H1 (cell line): Measurements from ENCODE around the gene CCP110. TPM values are rescaled to one million over a fixed set of nuclear protein-coding genes. Genes with fewer than 3 reads are reported as not detected.

Experiments
- CTCF ChIA-PET: fragments of 300-600 bp; sonication (Branson Sonifier 250); formaldehyde crosslinking; loops from one replicate; lab custom pipeline; 2021; ENCODE audit not compliant: partially characterized antibody; lab: Charles Lee
- POLR2A ChIA-PET: fragments of 300-600 bp; sonication (Branson Sonifier 250); formaldehyde crosslinking; loops from one replicate; lab custom pipeline; 2021; ENCODE audit warnings: inconsistent platforms; ENCODE audit not compliant: partially characterized antibody; lab: Charles Lee
- DNase-seq, 2 experiments: peaks; one replicate each; pipeline versions ENCODE4 v3.0.0 to v3.0.0-alpha.2; 2010 to 2022; ENCODE audit warnings: low spot score in 2 of 2, low read depth in 1 of 2, mixed read lengths in 1 of 2
- FAIRE-seq: peaks from 2 replicates; lab custom pipeline; 2011; peaks lifted over from hg19 to GRCh38; lab: Jason Lieb, UNC
- H2AFZ ChIP-seq: 2 replicates; pipeline ENCODE4 v1.8.1; 2012; ENCODE audit warnings: low read length, inconsistent platforms
- H2AK5ac ChIP-seq: 2 replicates; pipeline ENCODE4 v1.6.1; 2013; ENCODE audit warnings: low read depth, low read length
- H2BK120ac ChIP-seq: replicated peaks from 2 replicates; pipeline ENCODE3; 2013; ENCODE audit warnings: low read depth, low read length, inconsistent platforms
- H2BK12ac ChIP-seq: 2 replicates; pipeline ENCODE4 v1.6.1; 2013; ENCODE audit warnings: low read depth, low read length
- H2BK15ac ChIP-seq: 2 replicates; pipeline ENCODE4 v1.6.1; 2013; ENCODE audit warnings: low read length
- H2BK20ac ChIP-seq: 2 replicates; pipeline ENCODE4 v1.6.1; 2013; ENCODE audit warnings: low read length
- H2BK5ac ChIP-seq: 2 replicates; pipeline ENCODE4 v1.6.1; 2013; ENCODE audit warnings: low read depth, low read length
- H3K14ac ChIP-seq: 2 replicates; pipeline ENCODE4 v1.6.1; 2013; ENCODE audit warnings: inconsistent platforms; ENCODE audit not compliant: insufficient read length
- H3K18ac ChIP-seq: 2 replicates; pipeline ENCODE4 v1.6.1; 2013; ENCODE audit warnings: low read length; ENCODE audit errors: extremely low read depth
- H3K23ac ChIP-seq: 2 replicates; pipeline ENCODE4 v1.6.1; 2013; ENCODE audit warnings: inconsistent platforms; ENCODE audit not compliant: insufficient read length
- H3K23me2 ChIP-seq: 2 replicates; pipeline ENCODE4 v1.6.1; 2013; ENCODE audit warnings: low read depth, low read length
- H3K27ac ChIP-seq: 2 replicates; pipeline ENCODE4 v1.6.1; 2011; ENCODE audit warnings: low read depth, low read length, inconsistent platforms
- H3K27me3 ChIP-seq, 4 experiments: replicated peaks in 1 of 4; 1 replicate in 1 of 4; 2 replicates in 3 of 4; pipeline versions ENCODE4 v1.6.1 to v1.8.1; 2011 to 2013; ENCODE audit warnings: low read length in 3 of 4, mild to moderate bottlenecking in 3 of 4, inconsistent platforms in 2 of 4, mixed read lengths in 2 of 4, moderate library complexity in 1 of 4; ENCODE audit not compliant: control insufficient read depth in 3 of 4, insufficient read depth in 3 of 4; ENCODE audit errors: extremely low read depth in 1 of 4
- H3K36me3 ChIP-seq, 4 experiments: 2 replicates each; pipeline versions ENCODE4 v1.6.1 to v1.8.1; 2011 to 2013; ENCODE audit warnings: mild to moderate bottlenecking in 4 of 4, low read length in 3 of 4, moderate library complexity in 2 of 4, control low read depth in 1 of 4, inconsistent platforms in 1 of 4; ENCODE audit not compliant: insufficient read depth in 4 of 4, control insufficient read depth in 2 of 4
- H3K4ac ChIP-seq: replicated peaks from 2 replicates; pipeline ENCODE3; 2013; ENCODE audit warnings: low read length, low read depth, mixed read lengths, inconsistent platforms; ENCODE audit not compliant: insufficient read length
- H3K4me1 ChIP-seq, 4 experiments: replicated peaks in 1 of 4; 1 replicate in 1 of 4; 2 replicates in 3 of 4; pipeline versions ENCODE4 v1.6.1 to v1.8.1; 2011 to 2013; ENCODE audit warnings: low read length in 3 of 4, inconsistent platforms in 2 of 4, mixed read lengths in 1 of 4; ENCODE audit not compliant: insufficient read depth in 4 of 4, control insufficient read depth in 3 of 4
- H3K4me2 ChIP-seq, 2 experiments: 2 replicates each; pipeline versions ENCODE4 v1.6.1 to v1.8.1; 2011 to 2013; ENCODE audit warnings: low read depth in 2 of 2, low read length in 2 of 2, control low read depth in 1 of 2, inconsistent platforms in 1 of 2, mild to moderate bottlenecking in 1 of 2; ENCODE audit not compliant: insufficient read depth in 1 of 2
- H3K4me3 ChIP-seq, 4 experiments: fragments of 200-600, 300-600 bp in 1 of 4; sonication (generic), shearing (Covaris generic), sonication (Bioruptor Twin) in 1 of 4; 2 replicates each; pipeline versions ENCODE4 v1.5.1 to v1.8.1; 2011 to 2016; ENCODE audit warnings: low read length in 4 of 4, low read depth in 3 of 4, control low read depth in 2 of 4, inconsistent platforms in 2 of 4, mild to moderate bottlenecking in 2 of 4, mixed read lengths in 1 of 4, moderate library complexity in 1 of 4; ENCODE audit not compliant: insufficient read depth in 2 of 4; ENCODE audit errors: extremely low read depth in 1 of 4
- H3K56ac ChIP-seq: replicated peaks from 2 replicates; pipeline ENCODE3; 2013; ENCODE audit warnings: low read depth, mild to moderate bottlenecking, mixed read lengths, low read length, inconsistent platforms; ENCODE audit not compliant: insufficient read length
- H3K79me1 ChIP-seq: 2 replicates; pipeline ENCODE4 v1.6.1; 2013; ENCODE audit warnings: low read depth, low read length, control low read depth
- H3K79me2 ChIP-seq, 2 experiments: 2 replicates each; pipeline versions ENCODE4 v1.6.1 to v1.8.1; 2012 to 2013; ENCODE audit warnings: low read length in 2 of 2, mild to moderate bottlenecking in 2 of 2, inconsistent platforms in 1 of 2; ENCODE audit not compliant: insufficient read depth in 2 of 2, control insufficient read depth in 1 of 2
- H3K9ac ChIP-seq, 4 experiments: replicated peaks in 1 of 4; 1 replicate in 1 of 4; 2 replicates in 3 of 4; pipeline versions ENCODE4 v1.6.1 to v1.8.1; 2011 to 2013; ENCODE audit warnings: low read depth in 3 of 4, low read length in 3 of 4, control low read depth in 2 of 4, mild to moderate bottlenecking in 2 of 4, moderate library complexity in 2 of 4, inconsistent platforms in 1 of 4; ENCODE audit errors: extremely low read depth in 1 of 4
- H3K9me3 ChIP-seq, 2 experiments: 2 replicates each; pipeline versions ENCODE4 v1.6.1 to v1.8.1; 2012 to 2013; ENCODE audit warnings: mild to moderate bottlenecking in 2 of 2, moderate library complexity in 2 of 2, control low read depth in 1 of 2, inconsistent platforms in 1 of 2, low read depth in 1 of 2, low read length in 1 of 2, mixed read lengths in 1 of 2; ENCODE audit not compliant: insufficient read depth in 2 of 2
- H4K20me1 ChIP-seq, 2 experiments: replicated peaks in 1 of 2; 2 replicates each; pipeline versions ENCODE3 to v1.8.1; 2011 to 2013; ENCODE audit warnings: inconsistent platforms in 2 of 2, low read length in 2 of 2, mild to moderate bottlenecking in 1 of 2; ENCODE audit not compliant: insufficient read depth in 2 of 2, control insufficient read depth in 1 of 2
- H4K5ac ChIP-seq: 2 replicates; pipeline ENCODE4 v1.6.1; 2013; ENCODE audit warnings: low read length, low read depth, mixed read lengths, inconsistent platforms; ENCODE audit not compliant: insufficient read length
- H4K8ac ChIP-seq: 2 replicates; pipeline ENCODE4 v1.8.0; 2013; ENCODE audit warnings: mild to moderate bottlenecking, moderate library complexity, low read length, inconsistent platforms; ENCODE audit not compliant: insufficient read depth; ENCODE audit errors: extremely low read depth
- H4K91ac ChIP-seq: replicated peaks from 2 replicates; pipeline ENCODE3; 2013; ENCODE audit warnings: low read length, mixed read lengths, inconsistent platforms; ENCODE audit not compliant: insufficient read length
- BACH1 ChIP-seq: IDR thresholded peaks from 2 replicates; pipeline ENCODE4 v1.6.1; 2012; ENCODE audit warnings: low read length, improper control_type of control experiment
- CBX5 ChIP-seq: fragments of 300-800, 300-1000 bp; sonication (generic); IDR thresholded peaks from 2 replicates; pipeline ENCODE4 v1.7.1; 2016; ENCODE audit warnings: antibody characterized with exemption, low read length, low read depth
- FOSL1 ChIP-seq: IDR thresholded peaks from 2 replicates; pipeline ENCODE4 v1.6.1; 2011; ENCODE audit warnings: mild to moderate bottlenecking, low read depth, low read length, moderate library complexity; ENCODE audit not compliant: insufficient read depth
- GTF2F1 ChIP-seq: IDR thresholded peaks from 2 replicates; pipeline ENCODE4 v1.6.1; 2012; ENCODE audit warnings: low read depth, low read length, improper control_type of control experiment, borderline replicate concordance
- HDAC2 ChIP-seq, 2 experiments: fragments of 300-600 bp in 1 of 2; sonication (generic) in 1 of 2; IDR thresholded peaks; 2 replicates each; pipeline ENCODE4 v1.6.1; 2011 to 2012; ENCODE audit warnings: low read depth in 2 of 2, low read length in 2 of 2, mild to moderate bottlenecking in 2 of 2, moderate library complexity in 2 of 2, borderline replicate concordance in 1 of 2, inconsistent platforms in 1 of 2
- HDAC6 ChIP-seq: IDR thresholded peaks from one replicate; pipeline ENCODE4 v1.7.1; 2012; ENCODE audit warnings: low read depth, mild to moderate bottlenecking, inconsistent platforms, low read length, moderate library complexity
- RXRA ChIP-seq: IDR thresholded peaks from 2 replicates; pipeline ENCODE4 v1.6.1; 2011; ENCODE audit warnings: low read depth, mild to moderate bottlenecking, low read length, moderate library complexity; ENCODE audit not compliant: insufficient read depth
- SP1 ChIP-seq: IDR thresholded peaks from 2 replicates; pipeline ENCODE4 v1.6.1; 2011; ENCODE audit warnings: low read depth, low read length
- SP4 ChIP-seq: IDR thresholded peaks from 2 replicates; pipeline ENCODE4 v1.6.1; 2012; ENCODE audit warnings: low read length, inconsistent platforms
- TBP ChIP-seq: IDR thresholded peaks from 2 replicates; pipeline ENCODE4 v1.6.1; 2011; ENCODE audit warnings: low read depth, low read length, improper control_type of control experiment
- TEAD4 ChIP-seq: IDR thresholded peaks from 2 replicates; pipeline ENCODE4 v1.6.1; 2012; ENCODE audit warnings: low read depth, low read length, inconsistent platforms, mixed read lengths
- YY1 ChIP-seq: IDR thresholded peaks from 2 replicates; pipeline ENCODE4 v1.6.1; 2011; ENCODE audit warnings: low read depth, mild to moderate bottlenecking, low read length
- ZNF274 ChIP-seq: IDR thresholded peaks from 2 replicates; pipeline ENCODE4 v1.7.0; 2012; ENCODE audit warnings: low read length, borderline replicate concordance; ENCODE audit errors: extremely low read depth
- WGBS, 2 experiments: shearing (Covaris generic) in 1 of 2; methylation state at CpG; one replicate each; pipeline versions ENCODE4 v1.1.6 to v1.1.7; 2013 to 2015; ENCODE audit warnings: low lambda C conversion rate in 2 of 2, mixed read lengths in 2 of 2, inconsistent platforms in 1 of 2, low coverage in 1 of 2, missing lambda C conversion rate in 1 of 2; ENCODE audit not compliant: insufficient replicate concordance in 2 of 2, insufficient coverage in 1 of 2, insufficient read length in 1 of 2; ENCODE audit errors: extremely low coverage in 1 of 2, missing lambda C conversion rate in 1 of 2; 5-methylcytosine and 5-hydroxymethylcytosine counted together
- polyA plus RNA-seq, 7 experiments: library from polyadenylated mRNA; depleted of rRNA in 3 of 7; stranded (reverse) in 5 of 7; unstranded in 2 of 7; fragments of >200 nt in 5 of 7; fragments of 200-250 nt in 2 of 7; gene quantifications; 1 replicate in 5 of 7; 2 replicates in 1 of 7; 4 replicates in 1 of 7; pipeline versions ENCODE4 v1.2.1 to v1.2.3, GENCODE V29; 2011 to 2013; ENCODE audit warnings: missing spikeins in 2 of 7, mixed read lengths in 2 of 7
- total RNA-seq: library from RNA; stranded (reverse); fragmentation: NEBNext Ultra II Directional; extraction: Animal tissue kit (Norgen Biotek cat#: 25700); gene quantifications from 2 replicates; pipeline ENCODE4 v1.2.1, GENCODE V29; 2021

The CCP110 gene
- total and polyA plus RNA-seq, 2 of the 8 experiments (the other 6 are each of a cell fraction or from before 2014, with no cell fraction given) = 3.2 to 19.8 TPM

- no peak overlapping the region for H3K56ac ChIP-seq
- H3K27me3 ChIP-seq = no peaks in the 10 kb centered on the region
- no peak overlapping the region for H2BK12ac ChIP-seq
- no peaks in the 10 kb centered on the region for H3K4me1 ChIP-seq
- H2BK120ac ChIP-seq = no peak overlapping the region
- H3K36me3 ChIP-seq = peaks cover 5 to 53% (median 41%) of the 10 kb centered on the region in 4 experiments
- H4K20me1 ChIP-seq = peaks cover 0 to 4% of the 10 kb centered on the region in 2 experiments
- H4K5ac ChIP-seq = no peak overlapping the region
- DNase-seq (peak in 1 of 2 experiments; percentile 83), FAIRE-seq (peak; percentile 19)
- no peak overlapping the region for H2BK20ac ChIP-seq
- H3K4me3 ChIP-seq = no peak overlapping the region
- H4K91ac ChIP-seq = no peak overlapping the region
- no peaks in the 10 kb centered on the region for H3K23me2 ChIP-seq
- CTCF ChIA-PET = interaction anchor here (0.6 to 9.0 kb wide), 44 partner anchors 9 to 583 kb away, joined by 3 to 113 read pairs (median 4); partner anchors contain the start of genes CCP110 and VPS35L
- H3K4ac ChIP-seq = no peak overlapping the region
- no peak overlapping the region for H2AK5ac ChIP-seq
- no peak overlapping the region for H3K23ac ChIP-seq
- no peak overlapping the region for H2BK15ac ChIP-seq
- POLR2A ChIA-PET = interaction anchor here (0.8 to 1.8 kb wide), 5 partner anchors 37 to 112 kb away, joined by 3 to 5 read pairs (median 4); partner anchors contain the start of gene VPS35L
- H3K79me2 ChIP-seq = no peaks in the 10 kb centered on the region
- no peak overlapping the region for H3K9ac ChIP-seq
- no peaks in the 10 kb centered on the region for H3K79me1 ChIP-seq
- H3K18ac ChIP-seq = no peak overlapping the region
- H2AFZ ChIP-seq = no peak overlapping the region
- H3K14ac ChIP-seq = no peak overlapping the region
- H2BK5ac ChIP-seq = no peak overlapping the region
- H3K4me2 ChIP-seq = no peak overlapping the region
- H3K9me3 ChIP-seq = no peaks in the 10 kb centered on the region
- 97% methylated on average over 3 of the region's 3 CpGs; no CpG with 5 or more reads in 1 of the 2 experiments for WGBS, 2 experiments
- no peak overlapping the region for H3K27ac ChIP-seq
- H4K8ac ChIP-seq = no peak overlapping the region
- TF ChIP-seq TEAD4 (no peak), YY1 (peak; percentile 67; the same call in 1 of the 2 replicates), FOSL1 (no peak), SP1 (no peak), BACH1 (no peak), HDAC2 (IDR thresholded peaks at IDR 0.05; ENCODE audit: borderline replicate concordance in 1 of 2, low read depth in 2 of 2, low read length in 2 of 2) (peak in 1 of 2 experiments; percentile 66; a peak in 1 of 4 replicates), HDAC6 (no peak), TBP (no peak), SP4 (no peak), RXRA (no peak), GTF2F1 (no peak), CBX5 (no peak), ZNF274 (no peak)
These were observed 21.2 kb upstream of the CCP110 start for GRCh38 chr16:19502395-19503131.
